Measurements from ENCODE around the gene LHFPL3.

DNA sequence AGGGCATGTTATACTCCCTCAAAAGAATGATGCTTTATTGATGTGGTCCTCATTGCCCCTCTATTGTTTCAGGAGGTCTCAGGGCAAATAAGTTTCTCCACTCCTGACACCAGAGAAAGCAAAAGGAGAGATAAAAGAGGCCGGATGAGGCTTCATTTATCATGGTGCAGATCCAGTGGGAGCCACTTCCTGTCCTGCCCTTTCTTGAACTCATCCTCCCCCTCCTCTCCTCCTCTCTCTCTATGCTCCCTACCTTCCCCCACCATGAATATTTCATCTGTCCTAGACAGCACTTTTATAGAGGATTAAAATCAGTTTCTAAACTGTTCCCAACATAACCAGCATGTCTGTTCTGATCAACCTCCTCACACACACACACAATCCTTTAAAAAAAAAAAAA is 513.4 kb downstream of the LHFPL3 start:
- TF ChIP-seq EZH2 (IDR thresholded peaks at IDR 0.05; ENCODE audit: borderline replicate concordance, low read depth, low read length, severe bottlenecking): no peak
- TF ChIP-seq, protein P1, sequence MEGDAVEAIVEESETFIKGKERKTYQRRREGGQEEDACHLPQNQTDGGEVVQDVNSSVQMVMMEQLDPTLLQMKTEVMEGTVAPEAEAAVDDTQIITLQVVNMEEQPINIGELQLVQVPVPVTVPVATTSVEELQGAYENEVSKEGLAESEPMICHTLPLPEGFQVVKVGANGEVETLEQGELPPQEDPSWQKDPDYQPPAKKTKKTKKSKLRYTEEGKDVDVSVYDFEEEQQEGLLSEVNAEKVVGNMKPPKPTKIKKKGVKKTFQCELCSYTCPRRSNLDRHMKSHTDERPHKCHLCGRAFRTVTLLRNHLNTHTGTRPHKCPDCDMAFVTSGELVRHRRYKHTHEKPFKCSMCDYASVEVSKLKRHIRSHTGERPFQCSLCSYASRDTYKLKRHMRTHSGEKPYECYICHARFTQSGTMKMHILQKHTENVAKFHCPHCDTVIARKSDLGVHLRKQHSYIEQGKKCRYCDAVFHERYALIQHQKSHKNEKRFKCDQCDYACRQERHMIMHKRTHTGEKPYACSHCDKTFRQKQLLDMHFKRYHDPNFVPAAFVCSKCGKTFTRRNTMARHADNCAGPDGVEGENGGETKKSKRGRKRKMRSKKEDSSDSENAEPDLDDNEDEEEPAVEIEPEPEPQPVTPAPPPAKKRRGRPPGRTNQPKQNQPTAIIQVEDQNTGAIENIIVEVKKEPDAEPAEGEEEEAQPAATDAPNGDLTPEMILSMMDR (IDR thresholded peaks at IDR 0.05; ENCODE audit: borderline replicate concordance, extremely low read depth, low read length, poor library complexity, severe bottlenecking): no peak
